PC-9 (cell line): ENCODE measurements around the gene DDX23.

Experiments
- CTCF ChIP-seq: fragments of 200-600 bp; sonication (generic); conservative IDR thresholded peaks from 2 replicates; pipeline ENCODE4 v1.6.1; 2017; ENCODE audit warnings: mixed run types, antibody characterized with exemption, mild to moderate bottlenecking, moderate library complexity
- EZH2 ChIP-seq: fragments of 200-600 bp; sonication (generic); IDR thresholded peaks from 2 replicates; pipeline ENCODE4 v1.8.0; 2017; ENCODE audit warnings: antibody characterized with exemption, low read depth

GRCh38 chr12:48812389-48812788 lies 39.6 kb downstream of the DDX23 start:
- TF ChIP-seq EZH2 = no peak
- no peak for TF ChIP-seq CTCF
